Measurements from ENCODE around the gene CHST9. TPM values are rescaled to one million over a fixed set of nuclear protein-coding genes. Genes with fewer than 3 reads are reported as not detected.
A peak's percentile ranks its signal among the peaks of the same experiment; 100 is the strongest.
"Not testable (repeated sequence)": the region's sequence is repeated elsewhere in the genome, so short reads cannot be mapped to it uniquely, and the experiment has no call there.

CHST9 gene, protein sequence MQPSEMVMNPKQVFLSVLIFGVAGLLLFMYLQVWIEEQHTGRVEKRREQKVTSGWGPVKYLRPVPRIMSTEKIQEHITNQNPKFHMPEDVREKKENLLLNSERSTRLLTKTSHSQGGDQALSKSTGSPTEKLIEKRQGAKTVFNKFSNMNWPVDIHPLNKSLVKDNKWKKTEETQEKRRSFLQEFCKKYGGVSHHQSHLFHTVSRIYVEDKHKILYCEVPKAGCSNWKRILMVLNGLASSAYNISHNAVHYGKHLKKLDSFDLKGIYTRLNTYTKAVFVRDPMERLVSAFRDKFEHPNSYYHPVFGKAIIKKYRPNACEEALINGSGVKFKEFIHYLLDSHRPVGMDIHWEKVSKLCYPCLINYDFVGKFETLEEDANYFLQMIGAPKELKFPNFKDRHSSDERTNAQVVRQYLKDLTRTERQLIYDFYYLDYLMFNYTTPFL
- total RNA-seq (under 1 TPM in 3 of 4 donors, not detected in 1; 0.07 to 0.11 (median 0.08) TPM), polyA plus RNA-seq (under 1 TPM in 2 of 3 donors, not detected in 1; under 0.01 to 0.03 TPM)
- long read RNA-seq, donor 1, result 0 reads
- long read RNA-seq, donor 2, result 0 reads

DNA sequence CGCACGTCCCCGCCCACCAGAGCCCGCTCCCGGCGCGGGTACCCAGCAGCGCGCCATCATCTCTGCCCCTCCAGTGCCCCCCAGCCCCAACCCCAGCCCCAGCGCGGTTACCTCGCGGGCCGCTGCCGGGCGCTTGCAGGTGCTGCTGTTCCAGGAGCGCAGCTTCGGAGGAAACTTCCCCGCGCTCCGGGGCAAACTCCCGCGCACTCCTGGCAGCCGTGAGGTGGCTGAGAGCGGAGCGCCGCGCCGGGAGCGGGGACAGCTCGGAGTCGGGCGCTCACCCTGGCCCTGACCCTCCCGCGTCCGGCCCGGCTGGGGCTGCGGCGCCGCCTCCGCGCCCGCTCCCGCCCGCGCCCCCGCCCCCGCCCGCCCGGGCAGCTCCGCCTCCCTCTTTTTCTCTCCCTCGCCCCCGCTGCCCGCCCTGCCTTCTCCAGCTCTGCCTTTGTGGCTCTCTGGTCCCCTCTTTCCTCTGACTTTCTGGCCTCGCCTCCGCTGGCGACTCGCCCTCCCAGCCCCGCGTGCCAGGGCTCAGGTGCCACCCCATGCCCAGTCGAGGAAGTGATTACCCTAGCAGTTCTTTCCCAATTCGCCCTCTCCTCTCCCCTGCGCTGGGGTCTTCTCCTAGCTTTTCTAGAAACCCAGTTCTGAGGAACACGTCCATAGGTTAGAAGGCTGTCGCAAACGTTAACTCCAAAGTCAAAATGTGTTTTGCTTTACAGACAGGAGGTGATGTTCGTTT is at the start of gene CHST9:
TSS of gene CHST9 (minus strand) at position 284 of the 739 bp plus-strand sequence. CDS start 42,499 bp downstream, outside the sequence.
- H3K27ac ChIP-seq, result no peak within 1 kb of the TSS
- ATAC-seq, result peak; percentile 43 to 79 (median 53)
- H3K4me1 ChIP-seq, result no peaks in the 10 kb centered on the region
- H3K36me3 ChIP-seq (ENCODE audit: insufficient read depth in 1 of 2, low read depth in 1 of 2), result no peaks in the 10 kb centered on the region
- peaks cover 0 to 11% (median 6%) of the 10 kb centered on the region in 3 donors for H3K27me3 ChIP-seq (ENCODE audit: insufficient read depth in 3 of 3, low read length in 2 of 3)
- H3K9me3 ChIP-seq, result no peaks in the 10 kb centered on the region
- peak within 1 kb of the TSS; percentile 62 for H3K4me3 ChIP-seq
- DNase-seq, result peak; percentile 21 to 58
- 4 to 10% (median 8%) methylated on average over 27 to 67 of the region's 67 CpGs for WGBS, 3 donors
- intact Hi-C loops (cut with DNase I), result no loop called here
- no peak for TF ChIP-seq CTCF (IDR thresholded peaks at IDR 0.05)

DNA sequence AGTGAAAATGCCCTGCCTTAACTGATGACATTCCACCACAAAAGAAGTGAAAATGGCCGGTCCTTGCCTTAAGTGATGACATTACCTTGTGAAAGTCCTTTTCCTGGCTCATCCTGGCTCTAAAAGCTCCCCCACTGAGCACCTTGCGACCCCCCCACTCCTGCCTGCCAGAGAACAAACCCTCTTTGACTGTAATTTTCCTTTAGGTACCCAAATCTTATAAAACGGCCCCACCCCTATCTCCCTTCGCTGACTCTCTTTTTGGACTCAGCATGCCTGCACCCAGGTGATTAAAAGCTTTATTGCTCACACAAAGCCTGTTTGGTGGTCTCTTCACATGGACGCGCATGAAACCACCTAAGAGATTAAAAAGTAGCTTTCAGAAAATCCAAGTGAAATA is 47.2 kb upstream of the CHST9 start:
- H3K27ac ChIP-seq; H3K36me3 ChIP-seq (ENCODE audit: insufficient read depth in 1 of 2, low read depth in 1 of 2); ATAC-seq; intact Hi-C loops (cut with DNase I); DNase-seq; H3K4me1 ChIP-seq; H3K4me3 ChIP-seq; H3K27me3 ChIP-seq (ENCODE audit: insufficient read depth in 3 of 3, low read length in 2 of 3); H3K9me3 ChIP-seq: not testable (repeated sequence)
- 79 to 87% (median 82%) methylated on average over 6 of the region's 6 CpGs for WGBS, 3 donors

DNA sequence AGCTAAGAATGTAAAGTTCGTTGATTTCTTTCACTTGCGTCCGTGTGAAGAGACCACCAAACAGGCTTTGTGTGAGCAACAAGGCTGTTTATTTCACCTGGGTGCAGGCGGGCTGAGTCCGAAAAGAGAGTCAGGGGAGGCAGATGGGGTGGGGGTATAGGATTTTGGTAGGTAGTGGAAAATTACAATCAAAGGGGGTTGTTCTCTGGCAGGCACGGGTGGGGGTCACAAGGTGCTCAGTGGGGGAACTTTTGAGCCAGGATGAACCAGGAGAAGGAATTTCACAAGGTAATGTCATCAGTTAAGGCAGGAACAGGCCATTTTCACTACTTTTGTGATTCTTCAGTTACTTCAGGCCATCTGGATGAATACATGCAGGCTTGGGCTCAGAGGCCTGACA is 46.6 kb upstream of the CHST9 start:
- intact Hi-C loops (cut with DNase I); H3K9me3 ChIP-seq: not testable (repeated sequence)
- WGBS, 3 donors, result 74 to 79% (median 76%) methylated on average over 6 of the region's 6 CpGs

GRCh38 chr18:27231221-27231620 is 46.1 kb upstream of the CHST9 start:
- H3K4me1 ChIP-seq; H3K27ac ChIP-seq; H3K36me3 ChIP-seq (ENCODE audit: insufficient read depth in 1 of 2, low read depth in 1 of 2); H3K9me3 ChIP-seq; ATAC-seq; intact Hi-C loops (cut with DNase I); DNase-seq; H3K27me3 ChIP-seq (ENCODE audit: insufficient read depth in 3 of 3, low read length in 2 of 3); H3K4me3 ChIP-seq: not testable (repeated sequence)
- WGBS, 3 donors, result 73 to 78% (median 74%) methylated on average over 5 of the region's 5 CpGs

More for the DNA sequence above, 46.6 kb upstream of the CHST9 start:
- not testable (repeated sequence) for H3K4me1 ChIP-seq; H3K27ac ChIP-seq; ATAC-seq; DNase-seq; H3K4me3 ChIP-seq; H3K36me3 ChIP-seq (ENCODE audit: insufficient read depth in 1 of 2, low read depth in 1 of 2); H3K27me3 ChIP-seq (ENCODE audit: insufficient read depth in 3 of 3, low read length in 2 of 3)

DNA sequence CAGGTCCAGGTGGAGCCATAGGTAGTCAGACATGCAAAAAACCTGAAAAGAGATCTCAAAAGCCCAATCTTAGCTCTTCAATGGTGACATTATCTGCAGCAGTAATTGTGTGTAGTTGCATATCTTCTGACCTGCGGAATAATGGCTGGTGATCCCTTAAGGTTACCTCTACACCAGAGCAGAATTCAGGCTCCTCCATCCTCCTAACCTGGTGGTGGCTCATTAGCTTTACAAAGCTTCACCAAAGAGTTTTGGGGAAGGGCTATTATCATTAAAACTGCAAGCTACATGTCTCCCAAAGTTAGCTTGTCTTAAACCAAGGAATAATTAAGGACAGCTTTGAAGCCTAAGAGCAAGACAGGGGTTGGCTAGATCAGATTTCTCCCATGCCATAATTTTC is 42.6 kb upstream of the CHST9 start:
- ATAC-seq (no peak), DNase-seq (no peak)
- WGBS, 3 donors, result 87 to 96% (median 92%) methylated on average over 1 of the region's 1 CpG
- H3K36me3 ChIP-seq (ENCODE audit: insufficient read depth in 1 of 2, low read depth in 1 of 2), result no peaks in the 10 kb centered on the region
- no peak for TF ChIP-seq CTCF (IDR thresholded peaks at IDR 0.05)
- H3K4me3 ChIP-seq, result no peak overlapping the region
- no peaks in the 10 kb centered on the region for H3K4me1 ChIP-seq
- no peaks in the 10 kb centered on the region for H3K27me3 ChIP-seq (ENCODE audit: insufficient read depth in 3 of 3, low read length in 2 of 3)
- intact Hi-C loops (cut with DNase I), result no loop called here
- H3K27ac ChIP-seq, result no peak overlapping the region
- no peaks in the 10 kb centered on the region for H3K9me3 ChIP-seq

- Histone ChIP-seq H3K4me1 (no peaks in the 10 kb centered on the region), H3K9me3 (peaks cover 3% of the 10 kb centered on the region), H3K4me3 (no peak overlapping the region), H3K27me3 (ENCODE audit: insufficient read depth in 3 of 3, low read length in 2 of 3) (no peaks in the 10 kb centered on the region), H3K36me3 (ENCODE audit: insufficient read depth in 1 of 2, low read depth in 1 of 2) (no peaks in the 10 kb centered on the region), H3K27ac (no peak overlapping the region)
- 77 to 86% (median 80%) methylated on average over 5 of the region's 5 CpGs for WGBS, 3 donors
- ATAC-seq (no peak), DNase-seq (no peak)
- intact Hi-C loops (cut with DNase I), result no loop called here
- no peak for TF ChIP-seq CTCF (IDR thresholded peaks at IDR 0.05)
Observed at GRCh38 chr18:27226556-27227075, 41.5 kb upstream of the CHST9 start.
